Measurements from ENCODE around the gene RGS6. TPM values are rescaled to one million over a fixed set of nuclear protein-coding genes. Genes with fewer than 3 reads are reported as not detected.

The RGS6 gene
- total RNA-seq, 1 experiment from 2014 or later = not detected

DNA sequence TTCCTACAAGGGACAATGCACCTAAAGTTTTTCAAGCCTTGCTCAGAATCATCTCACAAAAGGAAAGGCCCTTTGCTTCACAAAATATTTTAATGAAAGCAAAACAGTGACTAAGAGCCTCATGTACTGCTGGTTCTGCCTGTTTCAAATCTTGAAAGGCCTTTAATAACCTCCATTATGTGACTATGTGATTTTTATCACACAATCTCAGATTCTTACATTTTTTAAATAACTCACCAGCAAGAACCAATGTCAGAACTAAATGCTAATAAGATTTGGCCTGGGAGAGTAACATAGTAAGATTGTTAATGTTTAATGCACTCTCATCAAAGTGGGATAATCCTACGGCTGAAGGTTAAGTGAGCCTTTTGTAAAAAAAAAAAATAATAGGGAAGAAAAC lies 378.9 kb downstream of the RGS6 start:
- no peak for DNase-seq (ENCODE audit: low read depth)

DNA sequence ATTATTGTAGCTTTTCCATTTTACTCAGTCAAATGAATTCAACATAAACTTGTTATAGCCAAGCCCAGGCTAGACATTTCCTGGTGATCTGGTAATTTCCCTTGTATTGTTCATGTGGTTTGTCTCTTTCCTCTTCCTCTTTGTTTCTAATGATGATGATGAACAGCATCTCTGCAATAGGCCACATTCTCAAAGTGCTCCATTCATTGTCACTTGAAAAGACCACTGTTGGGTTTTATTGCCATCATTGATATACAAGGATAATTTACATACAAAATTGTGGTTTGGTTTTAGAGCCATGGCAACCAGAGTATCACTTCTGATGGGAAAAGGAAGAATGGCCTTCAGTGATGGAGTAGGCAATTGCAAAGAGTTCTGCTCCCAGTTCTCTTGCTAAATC lies 379.3 kb downstream of the RGS6 start:
- DNase-seq (ENCODE audit: low read depth) = no peak

DNA sequence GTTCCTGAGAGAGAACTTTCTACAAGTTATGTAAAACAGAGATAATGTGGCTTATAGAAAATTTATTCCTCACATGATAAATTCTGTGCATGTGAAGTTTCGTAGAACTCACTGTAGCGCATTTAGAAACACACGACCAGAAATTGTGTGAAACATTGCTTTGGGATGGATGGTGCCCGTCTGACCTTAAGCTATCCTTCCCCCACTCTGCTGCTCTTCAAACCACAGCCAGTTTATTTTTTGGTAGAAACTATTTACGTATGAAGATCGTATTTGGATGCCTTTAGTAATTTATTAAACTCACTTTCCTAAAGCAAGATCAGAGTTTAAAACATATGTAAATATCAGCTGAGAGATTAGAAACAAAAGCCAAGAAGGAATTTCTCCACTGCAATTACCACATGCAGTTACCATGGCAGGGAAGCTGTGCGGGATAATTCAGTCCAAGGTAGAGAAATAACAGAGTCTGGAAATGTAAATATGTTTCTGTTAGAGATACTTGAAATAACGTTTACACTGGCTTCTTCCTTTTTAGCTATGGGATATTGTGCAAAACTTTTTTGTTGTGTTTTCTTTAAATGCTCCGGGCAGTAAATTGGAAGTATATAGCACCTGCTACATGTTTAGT lies 382.7 kb downstream of the RGS6 start:
- DNase-seq (ENCODE audit: low read depth) = no peak

DNA sequence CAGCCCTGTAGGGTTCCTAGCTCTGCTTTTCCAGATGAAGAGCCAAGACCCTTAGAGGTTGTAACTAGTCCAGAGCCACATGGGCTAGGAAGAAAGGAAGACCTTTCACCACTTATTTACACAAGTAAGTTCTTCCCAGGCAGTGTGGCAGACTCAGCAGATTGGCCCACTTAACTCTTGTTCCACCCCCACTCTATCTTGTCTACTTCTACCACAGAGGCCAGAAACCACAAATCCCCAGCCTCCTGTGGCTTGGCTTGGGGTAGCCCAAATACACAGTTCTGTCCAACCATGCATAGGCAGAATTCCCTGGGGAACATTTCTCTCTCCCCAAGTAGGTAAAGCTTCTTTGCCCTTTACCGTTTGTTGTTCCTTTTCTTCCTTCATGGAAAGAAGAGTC lies 383.5 kb downstream of the RGS6 start:
- DNase-seq (ENCODE audit: low read depth) = peak; percentile 7

DNA sequence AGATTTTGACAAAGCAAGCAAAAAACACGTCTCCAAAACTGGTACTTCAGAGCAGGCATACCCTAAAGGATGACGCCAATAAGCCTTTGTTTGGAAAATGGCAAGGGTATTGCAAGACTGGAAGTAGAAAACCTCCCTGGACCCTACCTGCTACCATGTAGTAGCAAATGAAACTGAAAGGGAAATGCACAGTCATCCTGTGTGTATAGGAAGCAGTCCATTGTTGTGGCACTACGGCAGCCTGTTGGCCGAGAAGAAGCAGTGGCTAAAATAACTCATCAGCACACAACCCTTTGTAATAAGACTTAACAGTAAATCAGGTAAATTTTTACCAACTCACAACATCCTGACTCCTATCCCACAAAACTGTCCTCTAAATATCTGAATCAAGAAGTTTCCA lies 386.4 kb downstream of the RGS6 start:
- DNase-seq (ENCODE audit: low read depth) = peak; percentile 61

DNA sequence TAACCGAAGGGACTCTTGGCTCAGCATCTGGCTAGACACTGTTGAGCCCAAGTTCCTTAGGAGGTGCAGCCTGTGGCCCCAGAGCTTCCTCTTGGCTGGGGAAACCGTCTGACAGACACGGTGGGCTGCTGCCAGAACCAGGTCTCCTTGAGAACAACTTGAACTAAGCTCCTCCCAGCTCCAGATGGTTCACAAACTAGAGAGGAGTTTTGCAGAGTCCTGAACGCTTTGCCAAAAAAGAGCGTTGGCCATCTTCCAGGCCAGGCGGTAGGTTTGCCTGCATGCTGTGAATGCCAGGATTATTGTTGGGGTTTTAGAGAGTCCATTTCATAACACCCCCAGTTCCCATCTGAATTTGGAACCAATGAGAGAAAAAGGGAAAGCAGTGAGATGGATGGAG lies 399.8 kb downstream of the RGS6 start:
- no peak for DNase-seq (ENCODE audit: low read depth)

DNA sequence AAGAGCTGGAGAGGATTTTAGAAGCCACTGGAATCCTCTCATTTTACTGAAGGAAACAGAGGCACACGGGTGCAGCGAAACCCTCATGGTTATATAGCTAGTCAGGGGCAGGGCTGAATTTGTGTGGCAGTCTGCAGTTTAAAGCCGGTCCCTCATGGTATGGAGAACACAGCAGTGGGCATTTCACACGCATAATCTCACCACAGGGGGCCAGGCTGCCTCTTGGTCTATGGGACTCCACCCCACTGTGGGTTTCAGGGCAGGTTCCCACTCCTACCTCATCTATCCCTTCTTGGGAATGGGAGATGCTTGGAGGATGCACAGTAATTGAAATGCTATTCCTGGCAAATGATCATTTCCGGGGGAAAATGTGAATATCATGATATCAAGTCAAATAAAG lies 400.6 kb downstream of the RGS6 start:
- no peak for DNase-seq (ENCODE audit: low read depth)

DNA sequence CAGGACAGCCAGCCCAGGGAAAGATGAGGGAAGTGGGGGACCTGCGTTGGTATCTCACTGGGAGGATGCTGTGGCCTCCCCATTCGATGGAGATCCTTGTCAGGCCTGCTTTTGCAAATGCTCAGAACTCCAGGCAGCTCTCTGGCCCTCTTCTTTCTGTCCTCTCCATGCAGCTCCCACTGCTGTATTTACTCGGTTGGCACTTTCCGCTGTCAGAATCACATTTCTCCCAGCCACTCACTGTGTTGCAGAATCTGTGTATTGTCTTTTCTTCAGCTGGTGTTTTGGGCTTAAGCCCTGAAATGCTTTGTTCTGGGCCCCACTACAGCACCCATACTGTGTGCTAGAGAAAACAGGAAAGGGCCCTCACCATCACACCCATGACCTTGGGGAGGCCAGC lies 401.1 kb downstream of the RGS6 start:
- no peak for DNase-seq (ENCODE audit: low read depth)

DNA sequence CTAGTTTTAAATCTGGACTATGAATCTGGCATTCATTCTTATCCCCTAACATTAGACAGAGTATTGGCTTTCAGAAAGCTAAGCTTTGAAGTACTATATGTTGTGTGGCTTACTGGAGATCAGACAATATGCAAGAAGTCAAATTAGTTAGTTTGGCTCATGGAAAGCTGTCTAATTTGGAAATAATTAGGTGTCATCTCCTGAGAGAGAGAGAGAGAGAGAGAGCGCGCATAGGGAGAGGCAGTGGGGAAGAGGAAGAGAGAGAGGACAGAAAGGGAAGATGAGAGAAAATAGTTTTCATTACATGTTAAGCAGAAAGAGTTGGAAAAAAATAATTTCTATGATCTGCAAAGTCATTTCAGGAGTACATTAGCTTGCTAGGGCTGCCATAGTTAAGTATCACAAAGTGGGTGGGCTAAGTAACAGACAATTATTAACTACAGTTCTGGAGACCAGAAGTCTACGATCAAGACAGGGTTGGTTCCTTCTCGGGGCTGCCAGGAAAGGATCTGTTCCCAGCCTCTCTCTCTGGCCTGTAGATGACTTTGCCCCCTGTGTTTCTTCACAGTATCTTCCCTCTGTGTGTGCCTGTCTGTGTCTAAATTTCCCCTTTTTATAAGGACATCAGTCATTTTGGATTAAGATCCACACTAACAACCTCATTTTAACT lies 404.2 kb downstream of the RGS6 start:
- DNase-seq (ENCODE audit: low read depth) = no peak

DNA sequence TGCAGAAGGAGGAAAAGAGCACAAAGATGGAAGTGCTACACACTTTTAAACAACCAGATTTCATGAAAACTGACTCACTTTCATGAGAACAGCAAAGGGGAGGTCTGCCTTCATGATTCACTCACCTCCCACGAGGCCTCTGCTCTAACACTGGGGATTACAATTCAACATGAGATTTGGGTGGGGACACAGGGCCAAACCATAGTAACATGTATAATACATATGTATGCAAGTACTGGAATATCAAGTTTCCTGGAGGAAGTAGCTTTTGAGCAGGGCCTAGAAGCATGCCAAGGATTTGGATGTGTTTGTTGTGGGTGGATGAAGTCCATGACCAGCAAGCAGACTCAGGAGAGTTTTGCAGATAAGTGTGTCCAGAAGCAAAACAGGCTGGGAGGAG lies 409.0 kb downstream of the RGS6 start:
- DNase-seq (ENCODE audit: low read depth) = no peak

DNA sequence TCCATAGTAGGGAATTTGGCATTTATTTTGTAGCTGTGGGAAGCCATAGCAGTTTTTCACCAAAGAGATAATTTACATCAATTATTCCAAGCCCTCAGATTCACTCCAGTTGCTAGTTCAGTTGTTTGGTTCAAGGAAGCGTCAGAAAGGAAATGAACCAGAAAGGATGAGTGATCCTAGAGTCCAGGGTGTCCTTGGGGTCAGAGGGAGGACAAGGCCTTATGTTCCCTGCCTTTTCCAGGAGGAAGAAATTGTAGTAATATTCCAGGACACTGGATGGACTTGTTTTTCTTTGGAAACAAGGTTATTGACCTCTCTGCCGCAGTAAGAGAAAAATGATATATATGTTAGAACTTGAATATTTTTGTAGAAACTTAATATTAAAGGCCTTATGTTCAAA lies 409.5 kb downstream of the RGS6 start:
- no peak for DNase-seq (ENCODE audit: low read depth)

DNA sequence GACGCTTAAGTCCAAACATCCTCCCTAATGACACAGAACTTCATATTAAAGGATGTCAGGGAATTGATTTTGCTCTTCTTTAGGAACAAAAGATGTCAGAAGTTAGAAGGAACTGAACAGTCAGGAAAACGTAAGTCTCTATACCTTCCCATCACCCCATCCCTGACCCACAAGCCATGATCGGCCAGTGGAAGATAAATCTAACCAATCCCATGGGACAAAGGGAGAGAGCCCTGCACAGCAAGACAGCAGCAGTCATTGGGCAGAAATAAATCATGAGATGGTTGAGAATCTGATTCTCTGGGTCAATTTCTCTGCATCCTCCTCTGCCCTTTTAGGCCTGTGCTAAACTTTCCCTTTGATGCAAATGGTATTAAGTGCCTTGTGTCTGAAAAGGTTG lies 414.9 kb downstream of the RGS6 start:
- no peak for DNase-seq (ENCODE audit: low read depth)

DNA sequence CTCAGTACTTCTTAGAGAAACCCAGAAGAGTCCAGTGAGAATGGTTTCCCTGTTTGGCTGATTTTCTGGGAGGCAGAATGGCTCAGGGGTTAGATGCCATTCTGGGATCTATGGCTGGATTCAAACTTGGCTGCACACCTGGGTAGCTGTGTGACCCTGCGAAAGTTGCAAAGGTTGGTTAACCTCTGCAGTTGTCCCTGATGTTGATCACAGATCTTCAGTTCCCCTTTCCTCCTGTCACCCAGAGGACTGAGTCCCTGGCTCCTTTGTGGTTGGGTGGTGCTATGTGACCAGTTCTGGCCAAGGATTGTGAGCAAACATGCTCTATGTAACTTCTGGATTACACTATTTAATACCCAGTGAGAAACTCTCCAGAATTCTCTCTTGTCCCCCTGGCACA lies 418.0 kb downstream of the RGS6 start:
- no peak for DNase-seq (ENCODE audit: low read depth)

DNA sequence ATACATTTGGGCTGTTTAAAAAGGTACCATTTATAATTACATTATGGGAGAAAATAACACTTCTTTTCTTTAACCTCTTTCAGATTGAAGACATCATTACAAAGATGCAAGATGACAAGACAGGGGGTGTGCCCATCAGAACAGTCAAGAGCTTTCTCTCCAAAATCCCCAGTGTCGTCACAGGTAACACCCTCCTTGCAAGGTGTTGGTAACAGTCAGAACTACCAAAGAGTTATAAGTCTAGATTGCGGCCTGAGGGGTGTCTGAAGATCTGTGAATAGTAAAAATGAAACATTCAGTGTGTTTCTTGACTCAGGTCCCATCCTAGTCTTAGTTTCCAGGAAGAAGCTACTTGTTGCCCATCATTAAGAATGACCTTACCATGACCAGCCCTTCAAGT lies 419.8 kb downstream of the RGS6 start:
- DNase-seq (ENCODE audit: low read depth) = no peak

DNA sequence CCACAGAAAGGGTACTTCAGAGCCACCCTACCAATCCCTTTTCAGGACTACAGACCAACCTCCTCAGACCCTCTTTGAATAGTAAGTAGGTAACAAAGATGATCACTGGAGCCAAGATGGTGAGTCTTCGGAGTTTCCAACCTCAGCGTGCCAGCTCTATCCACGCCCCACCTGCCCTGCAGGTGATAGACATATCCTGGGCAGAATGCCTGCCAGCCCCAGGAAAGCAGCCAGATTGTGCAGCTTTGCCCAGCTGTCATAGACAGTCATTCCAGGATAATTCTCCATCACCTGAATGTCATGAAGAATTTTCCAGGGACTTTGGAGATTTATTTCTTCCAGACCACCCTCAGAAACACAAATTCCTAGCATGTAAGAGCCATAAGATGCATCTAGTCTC lies 434.4 kb downstream of the RGS6 start:
- no peak for DNase-seq (ENCODE audit: low read depth)

DNA sequence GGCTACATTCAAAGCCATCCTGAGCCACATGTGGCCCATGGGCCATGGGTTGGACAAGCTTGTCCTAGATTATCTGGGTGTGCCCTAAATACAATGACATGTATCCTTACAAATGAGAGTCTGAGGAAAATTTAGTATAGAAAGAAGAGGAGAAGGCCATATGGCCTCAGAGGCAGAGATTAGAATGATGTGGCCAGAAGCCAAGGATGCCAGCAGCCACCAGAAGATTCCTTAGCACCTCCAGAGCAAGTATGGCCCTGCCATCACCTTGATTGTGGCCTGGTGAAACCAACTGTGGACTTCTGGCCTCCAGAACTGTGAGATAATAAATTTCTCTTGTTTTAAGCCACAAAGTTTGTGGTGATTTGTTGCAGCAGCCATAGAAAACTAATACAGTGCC lies 436.9 kb downstream of the RGS6 start:
- no peak for DNase-seq (ENCODE audit: low read depth)

DNA sequence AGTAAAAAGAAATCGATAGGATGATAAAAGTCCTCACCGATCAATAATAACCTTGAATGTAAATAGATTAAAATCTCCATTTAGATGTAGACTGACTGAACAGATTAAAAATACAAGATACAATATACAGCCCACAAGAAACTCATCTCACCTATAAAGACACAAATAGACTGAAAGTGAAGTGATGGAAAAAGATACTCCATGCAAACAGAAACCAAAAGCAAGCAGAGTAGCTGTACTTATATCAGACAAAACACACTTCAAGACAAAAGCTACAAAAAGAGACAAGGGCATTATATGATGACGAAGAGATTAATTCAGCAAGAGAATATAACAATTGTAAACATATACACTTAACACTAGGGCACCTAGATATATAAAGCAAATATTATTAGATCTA lies 444.8 kb downstream of the RGS6 start:
- DNase-seq (ENCODE audit: low read depth) = no peak

DNA sequence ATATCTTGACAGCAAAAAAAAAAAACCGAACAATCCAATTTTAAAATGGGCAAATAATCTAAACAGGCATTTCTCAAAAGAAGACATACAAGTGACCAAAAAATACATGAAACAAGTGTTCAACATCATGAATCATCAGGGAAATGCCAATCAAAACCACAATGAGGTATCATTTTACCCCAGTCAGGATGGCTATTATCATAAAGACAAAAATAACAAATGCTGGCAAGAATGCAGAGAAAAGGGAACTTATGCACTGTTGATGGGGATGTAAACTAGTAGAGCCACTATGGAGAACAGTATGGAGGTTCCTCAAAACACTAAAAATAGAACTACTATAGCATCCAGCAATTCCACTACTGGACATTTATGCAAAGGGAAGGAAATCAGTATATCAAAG lies 448.2 kb downstream of the RGS6 start:
- DNase-seq (ENCODE audit: low read depth) = peak; percentile 30

DNA sequence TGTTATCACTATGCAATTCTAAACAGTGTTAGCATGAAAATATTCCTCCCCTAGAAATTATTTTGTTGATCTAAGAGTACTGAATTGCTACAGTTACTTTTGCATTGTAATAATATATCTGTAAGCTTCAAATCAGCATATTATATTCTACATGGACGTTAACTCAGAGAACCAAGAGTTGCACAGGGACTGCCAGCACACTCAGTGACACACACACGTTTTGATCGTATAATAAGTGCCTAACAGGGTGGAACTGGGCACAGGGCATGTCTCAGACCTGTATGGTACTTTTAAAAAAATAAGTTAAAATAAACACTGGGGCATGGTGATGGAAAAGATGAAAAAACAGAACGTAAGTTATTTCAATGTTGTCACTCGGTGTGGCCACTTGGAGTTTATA lies 451.6 kb downstream of the RGS6 start:
- no peak for DNase-seq (ENCODE audit: low read depth)

DNA sequence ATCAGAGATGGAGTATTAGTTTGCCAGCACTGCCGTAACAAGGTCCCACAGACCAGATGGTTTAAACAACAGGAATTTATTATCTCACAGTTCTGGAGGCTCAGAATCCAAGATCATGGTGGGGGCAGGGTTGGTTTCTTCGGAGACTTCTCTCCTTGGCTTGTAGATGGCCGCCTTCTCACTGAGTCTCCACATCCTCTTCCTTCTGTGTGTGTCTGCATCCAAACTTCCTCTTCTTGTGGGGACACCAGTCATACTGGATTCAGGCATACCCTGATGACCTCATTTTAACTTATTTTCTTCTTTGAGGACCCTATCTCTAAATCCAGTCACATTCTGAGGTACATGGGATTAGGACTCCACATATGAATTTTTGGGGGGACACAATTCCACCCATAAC lies 455.5 kb downstream of the RGS6 start:
- no peak for DNase-seq (ENCODE audit: low read depth)

DNA sequence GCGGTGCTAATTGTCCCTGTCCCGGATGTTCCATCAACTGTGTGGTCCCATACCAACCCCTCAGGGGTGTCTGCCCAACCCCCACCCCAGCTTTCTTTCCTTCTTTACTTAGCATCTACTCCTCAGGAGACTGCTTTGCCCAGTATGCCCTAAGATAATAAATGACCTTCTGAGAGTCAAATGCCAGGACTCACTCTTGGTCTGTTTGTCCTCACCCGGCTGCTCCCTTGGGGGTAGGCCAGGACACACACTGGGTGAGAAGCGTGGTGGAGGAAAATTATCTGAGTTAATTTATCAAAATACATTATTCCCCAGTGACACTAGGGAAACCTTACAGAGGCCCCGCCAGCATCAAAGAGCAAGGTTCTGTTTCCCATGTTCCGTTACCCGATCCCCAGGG lies 457.0 kb downstream of the RGS6 start:
- DNase-seq (ENCODE audit: low read depth) = no peak

DNA sequence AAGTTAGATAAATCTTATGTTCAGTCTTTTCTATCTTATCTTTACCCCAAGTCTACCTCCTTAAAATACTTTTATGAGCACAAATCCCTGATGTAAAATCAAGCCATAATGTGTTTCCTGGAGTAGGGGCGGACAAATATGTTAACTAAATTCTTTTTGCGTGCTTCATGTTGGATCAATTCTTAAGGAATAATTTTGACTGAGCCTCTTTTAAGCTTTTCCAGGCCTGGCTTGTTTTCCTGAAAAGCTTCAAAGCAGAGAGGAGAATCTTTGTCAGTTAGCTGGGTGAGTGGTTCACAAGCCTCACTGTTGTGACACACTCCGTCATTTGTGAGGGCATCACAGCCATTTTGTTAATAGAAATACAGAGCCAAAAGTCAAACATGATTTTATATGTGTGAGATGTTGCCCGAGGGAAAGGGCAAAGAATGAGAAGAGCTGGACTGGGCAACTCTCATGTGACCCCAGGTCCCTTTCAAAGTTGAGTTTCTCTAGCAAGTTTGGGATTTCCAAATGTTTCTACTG lies 468.9 kb downstream of the RGS6 start:
- no peak for DNase-seq (ENCODE audit: low read depth)

DNA sequence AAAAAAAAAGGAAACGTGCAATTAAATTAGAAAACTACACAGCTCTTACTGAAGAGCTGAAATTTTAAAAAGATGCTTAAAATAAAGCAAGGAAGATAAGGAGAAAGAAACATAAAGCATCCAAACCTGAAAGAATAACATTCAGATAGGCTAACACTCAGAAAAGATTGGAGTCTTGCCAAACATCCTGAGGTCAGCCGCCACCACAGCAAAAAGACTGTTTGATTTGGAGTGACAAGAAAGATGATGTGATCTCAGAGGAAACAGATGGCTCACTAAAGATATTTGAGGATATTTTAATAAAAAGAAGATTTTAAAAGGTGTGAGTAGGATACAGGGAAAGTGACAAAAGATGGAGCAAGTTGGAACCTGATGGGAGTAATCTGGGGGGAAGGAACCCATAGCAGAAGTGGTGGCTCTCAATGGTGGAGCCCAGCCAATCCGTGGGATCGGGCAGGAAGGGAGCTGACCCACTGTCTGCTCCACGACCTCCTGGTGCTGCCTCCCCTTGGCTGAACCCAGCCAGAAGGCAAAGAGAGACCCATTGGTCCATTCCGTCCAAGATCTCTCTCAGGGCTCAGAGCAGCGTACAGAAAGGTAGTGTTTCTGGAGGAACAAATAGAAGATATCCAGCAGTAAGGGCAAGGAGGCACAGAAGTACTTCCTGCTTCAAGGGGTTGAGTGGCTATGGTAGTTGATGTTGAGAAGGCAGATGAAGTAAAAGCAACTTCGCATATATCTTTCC lies 469.6 kb downstream of the RGS6 start:
- DNase-seq (ENCODE audit: low read depth) = peak; percentile 42
